Suppressor macrophage treated with lipopolysaccharide for 1 hour (primary cell): ENCODE data around the gene DNAH10.
A peak's percentile ranks its signal among the peaks of the same experiment; 100 is the strongest.
"Not testable (repeated sequence)": the region's sequence is repeated elsewhere in the genome, so short reads cannot be mapped to it uniquely, and the experiment has no call there.

Experiments used
- DNase-seq, 3 donors: peaks; one replicate each; pipeline ENCODE4 v3.0.0-alpha.2; 2020 to 2022

DNAH10 gene

DNA sequence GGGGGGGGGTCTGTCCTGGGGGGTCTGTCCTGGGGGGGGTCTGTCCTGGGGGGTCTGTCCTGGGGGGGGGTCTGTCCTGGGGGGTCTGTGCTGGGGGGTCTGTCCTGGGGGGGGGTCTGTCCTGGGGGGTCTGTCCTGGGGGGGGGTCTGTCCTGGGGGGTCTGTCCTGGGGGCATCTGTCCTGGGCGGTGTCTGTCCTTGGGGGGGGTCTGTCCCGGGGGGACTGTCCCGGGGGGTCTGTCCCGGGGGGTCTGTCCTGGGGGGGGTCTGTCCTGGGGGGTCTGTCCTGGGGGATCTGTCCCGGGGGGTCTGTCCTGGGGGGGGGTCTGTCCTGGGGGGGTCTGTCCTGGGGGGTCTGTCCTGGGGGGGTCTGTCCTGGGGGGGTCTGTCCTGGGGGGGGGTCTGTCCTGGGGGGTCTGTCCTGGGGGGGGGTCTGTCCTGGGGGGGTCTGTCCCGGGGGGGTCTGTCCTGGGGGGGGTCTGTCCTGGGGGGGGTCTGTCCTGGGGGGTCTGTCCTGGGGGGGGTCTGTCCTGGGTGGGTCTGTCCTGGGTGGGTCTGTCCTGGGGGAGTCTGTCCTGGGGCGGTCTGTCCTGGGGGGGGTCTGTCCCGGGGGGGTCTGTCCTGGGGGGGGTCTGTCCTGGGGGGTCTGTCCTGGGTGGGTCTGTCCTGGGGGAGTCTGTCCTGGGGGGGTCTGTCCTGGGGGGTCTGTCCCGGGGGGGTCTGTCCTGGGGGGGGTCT is 149.7 kb downstream of the DNAH10 start:
- DNase-seq = not testable (repeated sequence)

DNA sequence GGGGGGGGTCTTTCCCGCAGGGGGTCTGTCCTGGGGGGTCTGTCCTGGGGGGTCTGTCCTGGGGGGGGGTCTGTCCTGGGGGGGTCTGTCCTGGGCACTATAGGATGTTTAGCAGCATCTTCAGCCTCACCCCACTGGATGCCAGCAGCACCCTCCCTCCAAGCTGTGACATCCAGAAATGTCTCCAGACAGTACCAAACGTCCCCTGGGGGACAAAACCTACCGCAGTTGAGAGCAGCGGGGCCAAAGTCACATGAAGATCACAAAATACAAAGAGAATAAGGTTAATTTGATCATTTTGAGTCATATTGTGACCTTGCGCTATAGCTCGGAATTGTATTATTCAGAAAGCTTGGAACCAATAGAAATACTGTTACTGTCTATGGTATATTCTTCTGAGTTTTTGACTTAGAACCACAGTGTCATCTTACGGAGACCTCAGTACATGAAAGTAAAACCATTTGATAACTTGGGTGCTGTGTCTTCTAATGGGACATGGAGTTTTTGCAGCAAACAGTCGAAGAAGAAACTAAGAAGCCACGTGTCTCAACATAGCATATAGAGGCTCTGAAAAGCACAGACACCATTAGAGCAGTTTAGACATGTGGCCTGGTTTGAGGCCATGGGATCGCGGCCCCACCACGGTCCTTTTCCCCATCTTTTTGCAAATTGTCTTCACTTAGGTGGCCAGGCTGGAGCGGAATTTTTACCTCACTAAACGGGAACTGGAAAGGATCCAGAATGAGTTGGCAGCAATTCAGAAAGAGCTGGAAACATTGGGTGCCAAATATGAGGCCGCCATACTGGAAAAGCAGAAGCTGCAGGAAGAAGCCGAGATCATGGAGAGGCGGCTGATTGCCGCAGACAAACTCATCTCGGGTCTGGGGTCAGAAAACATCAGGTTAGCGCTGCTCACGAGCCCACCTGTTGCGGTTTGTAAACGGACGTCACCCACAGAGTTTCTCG is 150.6 kb downstream of the DNAH10 start:
- no peak for DNase-seq

DNA sequence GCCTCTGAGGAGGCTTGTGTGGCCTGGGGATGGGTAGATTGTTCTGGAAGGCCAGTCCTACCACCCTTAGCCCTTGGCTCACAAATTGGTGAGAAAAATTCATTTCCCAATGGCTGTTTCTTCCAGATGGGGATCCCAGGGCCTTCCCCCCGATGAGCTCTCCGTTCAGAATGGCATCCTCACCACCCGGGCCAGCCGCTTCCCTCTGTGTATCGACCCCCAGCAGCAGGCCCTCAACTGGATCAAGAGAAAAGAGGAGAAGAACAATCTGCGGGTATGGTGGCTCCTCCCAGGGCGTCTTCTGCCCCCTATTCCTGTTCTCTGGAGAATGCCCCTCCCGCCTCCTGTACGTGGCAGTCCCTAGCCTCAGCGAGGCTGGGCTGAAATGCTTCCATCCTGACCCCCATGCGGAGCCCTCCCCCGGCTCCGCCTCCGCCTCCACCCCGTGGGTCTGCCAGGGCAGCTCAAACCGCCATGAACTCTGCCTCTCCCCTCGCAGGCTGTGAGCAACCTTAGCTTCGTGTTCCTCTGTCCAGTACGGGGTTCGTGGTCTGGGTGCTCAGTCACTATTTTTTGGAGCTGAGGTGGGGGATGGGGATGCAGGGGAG is 152.7 kb downstream of the DNAH10 start:
- no peak for DNase-seq

DNA sequence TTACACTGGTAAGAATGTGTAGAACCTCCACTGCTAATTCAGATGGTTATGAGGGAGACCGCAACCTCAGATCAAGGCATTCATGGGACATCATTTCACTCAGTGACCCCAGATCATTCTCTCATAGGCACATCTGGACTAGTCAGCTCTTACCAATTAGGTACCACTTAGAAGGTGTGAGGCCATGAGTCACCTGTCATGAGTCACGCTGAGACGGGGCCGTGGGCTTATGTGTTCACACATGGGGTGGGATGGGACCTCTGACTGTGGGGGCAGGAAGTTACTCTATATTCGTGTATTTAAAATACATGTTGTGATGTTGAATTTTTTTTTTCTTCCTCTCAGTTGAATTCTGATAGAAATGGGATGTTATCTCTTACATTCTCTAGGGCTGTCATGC is 154.6 kb downstream of the DNAH10 start:
- DNase-seq = no peak

DNA sequence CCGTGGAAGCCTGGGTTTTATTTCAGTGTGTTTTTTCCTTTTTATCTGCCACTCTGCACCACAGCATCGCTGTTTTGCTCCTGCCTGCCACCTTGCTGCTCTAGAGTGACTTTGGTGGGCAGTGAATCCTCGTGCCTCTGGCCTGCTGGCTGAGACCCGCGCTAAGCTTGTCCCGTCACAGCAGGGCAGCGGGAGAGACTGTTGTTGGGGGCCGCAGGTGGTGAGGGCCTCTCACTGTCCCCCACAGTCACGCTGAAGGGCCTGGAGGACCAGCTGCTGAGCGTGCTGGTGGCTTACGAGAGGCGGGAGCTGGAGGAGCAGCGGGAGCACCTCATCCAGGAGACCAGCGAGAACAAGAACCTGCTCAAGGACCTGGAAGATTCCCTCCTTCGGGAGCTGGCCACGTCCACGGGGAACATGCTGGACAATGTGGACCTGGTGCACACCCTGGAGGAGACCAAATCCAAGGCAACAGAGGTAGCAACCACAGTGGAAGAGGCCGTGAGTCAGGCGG is 155.3 kb downstream of the DNAH10 start:
- DNase-seq = no peak

DNA sequence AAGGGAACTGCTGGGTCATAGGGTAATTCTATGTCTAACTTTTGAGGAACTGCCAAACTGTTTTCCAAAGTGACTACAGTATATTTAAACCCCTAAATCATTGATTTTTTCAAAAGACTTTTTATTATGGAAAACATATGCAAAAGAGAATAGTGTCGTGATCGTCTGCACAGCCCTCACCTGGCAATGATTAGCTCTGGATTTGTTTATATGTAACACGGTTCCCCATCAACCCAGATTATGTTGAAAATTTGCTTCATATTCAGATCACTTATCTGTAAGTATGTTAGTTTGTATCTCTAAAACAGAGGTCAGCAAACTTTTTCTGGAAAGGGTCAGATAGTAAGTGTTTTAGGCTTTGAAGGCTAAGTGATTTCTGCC is 157.9 kb downstream of the DNAH10 start:
- no peak for DNase-seq

DNA sequence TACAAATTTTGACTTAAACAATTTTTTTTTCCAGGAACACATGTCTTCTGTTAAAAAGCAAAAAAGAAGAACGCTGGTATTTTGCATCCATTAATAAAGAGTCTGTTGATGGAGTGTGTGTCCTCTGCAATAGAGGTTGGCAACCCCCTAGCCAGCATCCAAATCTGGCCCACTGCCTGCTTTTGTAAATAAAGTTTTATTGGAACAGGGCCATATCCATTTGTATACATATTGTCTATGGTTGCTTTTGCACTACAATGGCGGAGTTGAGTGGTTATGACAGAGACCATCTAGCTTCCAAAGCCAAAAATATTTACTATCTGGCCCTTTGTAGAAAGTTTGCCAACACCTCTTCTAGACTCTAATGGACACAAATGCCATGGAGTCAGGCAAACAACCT is 160.9 kb downstream of the DNAH10 start:
- no peak for DNase-seq

DNA sequence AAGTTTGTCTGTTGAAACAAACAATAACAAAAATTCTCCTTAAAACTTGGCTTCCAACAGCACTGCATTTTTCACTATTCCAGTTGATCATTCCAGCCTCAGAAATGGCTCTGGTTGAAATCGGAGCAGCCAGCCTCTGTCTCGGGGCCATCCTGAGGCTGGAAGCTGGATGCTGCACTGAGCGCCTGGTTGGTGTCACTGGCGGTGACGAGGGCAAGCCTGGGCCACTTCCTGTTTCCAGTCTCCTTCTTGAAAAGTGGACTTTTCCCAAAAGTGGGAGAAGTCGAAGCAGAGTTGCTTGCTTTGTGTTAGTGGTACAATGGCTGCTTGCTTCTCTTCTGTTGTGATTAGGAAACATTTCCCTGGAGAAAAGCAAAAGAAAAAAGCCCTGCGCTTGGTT is 161.8 kb downstream of the DNAH10 start:
- DNase-seq = peak; percentile 41 to 49 (median 48)

DNA sequence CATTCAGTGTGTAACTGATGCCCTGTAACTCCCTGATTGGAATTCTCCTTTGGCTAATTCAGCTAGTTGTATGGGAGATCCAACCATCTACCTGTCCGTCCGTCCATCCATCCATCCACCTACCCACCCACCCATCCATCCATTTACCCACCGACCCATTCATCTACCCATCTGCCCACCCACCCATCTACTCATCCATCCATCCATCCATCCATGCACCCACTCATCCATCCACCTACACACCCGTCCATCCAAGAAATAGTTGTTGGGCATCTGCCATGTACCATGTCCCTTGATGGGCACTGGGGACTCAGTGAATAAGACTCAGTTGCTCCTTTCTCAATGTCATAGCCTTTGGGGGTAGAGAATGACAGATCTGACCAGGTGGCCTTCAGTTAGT is 162.4 kb downstream of the DNAH10 start:
- no peak for DNase-seq

DNA sequence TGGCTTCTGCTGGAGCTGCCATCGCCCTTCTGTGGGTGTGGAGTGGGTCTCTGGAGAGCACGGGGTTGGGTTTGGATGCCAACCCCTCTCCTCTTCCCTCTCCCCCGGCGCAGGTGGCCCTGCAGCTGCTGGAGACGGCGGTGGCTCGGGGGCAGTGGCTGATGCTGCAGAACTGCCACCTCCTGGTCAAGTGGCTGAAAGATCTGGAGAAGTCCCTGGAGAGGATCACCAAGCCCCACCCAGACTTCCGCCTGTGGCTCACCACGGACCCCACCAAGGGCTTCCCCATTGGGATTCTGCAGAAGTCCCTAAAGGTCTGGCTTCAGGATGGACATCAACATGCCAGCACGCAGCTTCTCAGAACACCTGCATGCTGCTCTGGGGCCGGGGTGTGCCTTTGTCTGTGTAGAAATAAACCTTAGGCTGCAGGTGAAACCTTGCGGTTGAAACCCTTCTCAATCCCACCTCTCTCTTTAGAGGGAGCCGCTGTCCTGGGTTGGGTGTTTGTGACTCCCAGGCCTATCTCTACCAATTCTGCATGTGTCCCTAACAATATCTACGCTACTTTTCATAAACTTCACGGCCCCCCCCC is 166.3 kb downstream of the DNAH10 start:
- DNase-seq = peak; percentile 21 to 40 (median 29)

DNA sequence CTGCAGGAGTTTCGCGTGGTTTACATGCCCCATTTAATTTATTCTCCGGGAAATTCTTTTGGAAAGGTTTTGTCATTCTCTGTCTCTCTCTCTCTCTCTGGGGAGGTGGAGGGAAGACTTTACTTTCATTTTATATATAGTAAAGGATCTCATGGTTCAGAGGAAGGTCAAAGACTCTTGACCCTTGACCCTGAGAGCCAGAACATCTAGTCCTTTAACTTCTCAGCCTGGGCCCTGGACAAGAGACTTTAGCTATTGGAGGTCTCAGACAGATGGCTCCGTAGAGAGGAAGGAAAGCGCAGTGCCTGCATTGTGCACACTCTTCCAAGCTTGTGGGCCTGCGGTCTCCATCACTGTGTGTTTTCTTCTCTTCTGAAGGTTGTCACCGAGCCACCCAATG is 166.8 kb downstream of the DNAH10 start:
- DNase-seq = no peak

DNA sequence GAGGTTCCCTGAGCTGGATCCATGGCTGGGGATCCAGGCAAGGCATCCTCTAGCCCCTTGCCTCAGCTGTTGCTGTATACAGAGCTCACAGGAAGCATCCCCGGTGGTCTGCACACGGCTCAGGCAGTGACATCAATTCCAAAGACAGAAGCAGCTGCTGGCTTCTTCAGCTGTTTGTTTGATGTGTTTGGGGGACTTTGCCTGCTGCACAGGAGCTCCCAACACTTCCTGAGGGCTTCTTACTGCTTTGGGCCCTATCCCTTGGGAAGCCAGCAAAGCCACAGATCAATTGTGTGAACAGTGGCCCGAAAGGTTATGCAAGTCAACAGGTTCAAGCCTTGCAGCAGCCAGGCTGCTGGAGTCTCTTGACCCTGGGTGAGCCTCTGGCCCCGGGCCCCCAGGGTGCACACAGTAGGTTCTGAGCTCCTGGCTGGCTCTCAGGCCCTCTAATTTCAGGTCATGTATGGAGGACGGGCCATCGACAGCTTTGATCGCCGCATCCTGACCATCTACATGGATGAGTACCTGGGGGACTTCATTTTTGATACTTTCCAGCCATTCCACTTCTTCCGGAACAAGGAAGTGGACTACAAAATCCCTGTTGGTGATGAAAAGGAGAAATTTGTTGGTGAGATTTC is 168.0 kb downstream of the DNAH10 start:
- DNase-seq = no peak

DNA sequence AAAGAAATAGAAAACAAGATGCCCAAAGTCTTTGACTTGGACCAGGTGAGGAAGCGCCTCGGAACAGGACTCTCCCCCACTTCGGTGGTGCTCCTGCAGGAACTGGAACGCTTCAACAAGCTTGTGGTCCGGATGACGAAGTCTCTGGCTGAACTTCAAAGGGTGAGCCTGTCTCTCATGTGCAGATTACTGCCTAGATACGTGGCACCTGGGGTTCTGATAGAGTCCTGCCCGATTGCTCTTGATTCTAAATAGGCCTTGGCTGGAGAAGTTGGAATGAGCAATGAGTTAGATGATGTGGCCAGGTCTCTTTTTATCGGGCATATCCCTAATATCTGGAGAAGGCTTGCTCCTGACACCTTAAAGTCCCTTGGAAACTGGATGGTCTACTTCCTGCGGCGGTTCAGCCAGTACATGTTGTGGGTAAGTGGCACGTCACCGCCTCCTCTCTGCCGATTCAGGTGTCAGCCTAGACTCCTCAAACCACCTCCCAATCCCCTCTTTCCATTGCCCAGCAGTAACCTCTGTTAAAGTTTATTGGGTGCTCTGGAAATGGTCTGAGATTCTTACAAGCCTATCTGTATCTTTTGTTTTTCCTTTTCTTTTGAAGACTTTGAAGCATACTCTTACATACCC is 169.7 kb downstream of the DNAH10 start:
- no peak for DNase-seq

DNA sequence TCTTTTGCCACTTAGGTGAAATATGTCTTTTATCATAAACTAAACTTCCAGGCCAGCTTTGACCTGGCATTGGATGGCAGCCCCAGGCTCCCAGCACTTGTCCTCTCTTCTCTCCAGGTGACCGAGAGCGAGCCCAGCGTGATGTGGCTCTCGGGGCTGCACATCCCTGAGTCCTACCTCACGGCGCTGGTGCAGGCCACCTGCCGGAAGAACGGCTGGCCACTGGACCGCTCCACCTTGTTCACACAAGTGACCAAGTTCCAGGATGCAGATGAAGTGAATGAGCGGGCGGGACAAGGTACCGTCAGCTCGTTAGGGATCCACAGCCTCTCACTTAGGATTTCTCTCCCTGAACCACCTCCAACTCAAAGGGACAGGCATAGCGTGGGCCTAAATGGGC is 171.1 kb downstream of the DNAH10 start:
- no peak for DNase-seq

DNA sequence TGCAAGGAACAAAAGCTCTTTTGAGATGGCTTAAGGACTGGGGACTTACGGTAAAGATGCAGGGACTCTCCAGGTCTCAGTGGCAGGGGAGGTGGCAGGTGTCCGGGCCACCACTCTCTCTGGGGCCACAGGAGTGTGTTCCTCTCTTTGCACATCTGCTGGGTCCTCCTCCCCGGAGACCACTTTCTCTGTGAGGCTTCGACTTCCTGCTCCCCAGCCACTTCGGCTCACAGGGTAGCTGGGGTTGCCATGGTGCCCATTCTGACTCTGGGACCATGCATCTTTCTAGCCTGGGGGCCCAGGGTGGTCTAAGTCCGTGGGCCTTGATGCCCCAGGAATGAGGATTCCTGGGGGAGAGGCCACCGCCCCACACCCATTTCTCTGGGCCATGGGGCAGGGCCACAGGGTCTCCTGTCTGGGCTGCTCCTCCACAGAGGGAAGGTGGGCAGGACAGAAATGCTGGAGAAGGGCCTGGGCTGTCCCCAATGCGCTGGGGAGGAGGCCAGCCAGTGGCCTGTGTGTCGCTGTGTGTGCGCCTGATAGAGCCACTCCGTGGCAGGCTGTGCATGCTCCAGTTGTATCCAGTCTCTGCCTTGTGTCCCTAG is 172.0 kb downstream of the DNAH10 start:
- no peak for DNase-seq

DNA sequence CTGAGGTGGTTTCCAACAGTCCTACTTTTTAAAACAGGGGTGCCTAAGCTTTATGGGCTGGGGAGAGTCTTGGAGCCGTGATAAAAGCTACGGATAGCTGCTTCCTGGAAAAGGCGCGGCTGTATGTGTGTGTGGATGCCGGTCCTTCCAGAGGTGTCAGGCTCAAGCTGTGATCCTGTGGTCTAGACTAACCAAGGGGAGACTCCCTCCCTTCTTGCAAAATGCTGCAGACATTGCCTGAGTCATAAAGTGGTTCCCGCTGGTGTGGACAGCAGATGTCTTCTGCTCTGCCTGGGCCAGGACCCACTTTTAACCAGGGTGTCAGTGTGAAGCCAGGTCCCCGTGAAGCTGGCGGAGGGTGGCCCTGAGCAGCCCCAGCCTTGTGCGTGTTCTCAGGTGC is 172.7 kb downstream of the DNAH10 start:
- peak; percentile 34 to 59 (median 35) for DNase-seq

DNA sequence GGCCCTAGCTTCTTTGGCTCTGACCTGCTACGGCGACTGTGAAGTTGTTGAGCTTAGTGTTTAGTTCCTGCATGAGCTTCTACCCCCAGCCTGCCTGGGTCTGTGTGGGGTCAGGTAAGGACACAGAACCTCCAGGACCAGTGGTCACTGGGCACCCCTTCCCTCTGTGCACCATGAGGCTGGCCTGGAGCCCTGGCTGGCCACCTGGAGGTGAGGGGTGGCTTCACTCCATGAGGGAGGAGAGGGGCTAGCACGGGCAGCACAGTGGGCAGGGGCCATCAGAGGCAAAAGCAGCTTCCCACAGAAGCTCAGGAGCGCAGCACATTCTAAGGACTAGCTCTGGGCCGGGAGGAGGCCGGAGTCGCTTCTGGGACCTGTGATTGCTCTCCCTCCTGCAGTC is 173.9 kb downstream of the DNAH10 start:
- DNase-seq = no peak

DNA sequence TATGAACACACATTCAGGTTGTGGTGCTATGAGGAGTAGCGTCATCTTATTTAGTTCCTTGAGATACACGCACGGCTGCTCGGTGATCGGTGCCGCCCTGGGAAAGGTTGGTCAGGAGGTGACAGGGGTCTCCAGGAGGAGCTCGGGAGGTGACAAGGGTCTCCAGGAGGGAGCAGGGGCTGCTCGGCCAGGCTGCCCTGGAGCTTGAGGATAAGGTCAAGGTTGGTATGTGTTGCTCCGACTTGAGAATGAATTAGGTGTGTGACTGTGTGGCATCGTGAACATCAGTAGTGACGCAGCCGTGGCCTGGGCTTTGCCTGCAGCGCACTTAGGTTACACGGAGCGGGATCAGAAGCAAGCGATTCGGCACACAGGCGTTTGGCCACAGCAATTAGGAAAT is 174.4 kb downstream of the DNAH10 start:
- no peak for DNase-seq

DNA sequence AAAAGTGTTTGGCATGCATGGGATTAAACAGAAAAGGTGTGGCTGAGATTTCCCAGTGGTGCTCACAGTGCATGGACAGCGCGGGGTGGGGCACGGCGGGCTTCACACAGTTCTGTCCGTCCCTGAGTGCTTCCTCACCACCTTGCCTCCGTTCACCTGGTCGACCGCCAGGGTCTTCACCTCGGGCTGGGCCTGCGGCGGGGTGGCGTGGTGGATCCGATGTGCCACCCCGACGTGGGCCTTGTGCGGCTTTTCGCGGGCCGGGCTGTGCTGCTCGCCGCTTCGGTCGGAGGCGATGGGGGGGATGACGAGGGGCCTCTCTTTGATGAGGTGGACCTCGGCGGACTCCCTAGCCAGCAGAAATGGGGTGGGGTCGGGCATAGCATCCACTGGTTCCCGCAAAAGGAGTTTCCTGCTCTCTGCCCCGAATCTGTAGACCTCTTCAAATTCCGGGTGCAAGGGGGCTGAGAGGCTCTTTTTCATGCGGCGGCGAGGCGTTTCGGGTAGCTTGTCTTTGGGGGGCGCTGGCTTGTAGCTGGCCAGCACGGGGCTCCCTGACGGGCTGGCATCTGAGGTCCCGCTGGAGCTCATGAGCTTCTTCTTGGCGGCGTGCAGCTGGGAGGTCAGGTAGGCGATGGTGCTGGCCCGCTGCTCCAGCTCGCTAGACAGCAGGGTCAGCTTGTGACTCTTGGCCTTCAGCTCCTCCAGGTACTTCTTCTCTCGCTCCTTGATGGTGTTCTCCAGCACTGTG is 175.0 kb downstream of the DNAH10 start:
- DNase-seq = no peak

DNA sequence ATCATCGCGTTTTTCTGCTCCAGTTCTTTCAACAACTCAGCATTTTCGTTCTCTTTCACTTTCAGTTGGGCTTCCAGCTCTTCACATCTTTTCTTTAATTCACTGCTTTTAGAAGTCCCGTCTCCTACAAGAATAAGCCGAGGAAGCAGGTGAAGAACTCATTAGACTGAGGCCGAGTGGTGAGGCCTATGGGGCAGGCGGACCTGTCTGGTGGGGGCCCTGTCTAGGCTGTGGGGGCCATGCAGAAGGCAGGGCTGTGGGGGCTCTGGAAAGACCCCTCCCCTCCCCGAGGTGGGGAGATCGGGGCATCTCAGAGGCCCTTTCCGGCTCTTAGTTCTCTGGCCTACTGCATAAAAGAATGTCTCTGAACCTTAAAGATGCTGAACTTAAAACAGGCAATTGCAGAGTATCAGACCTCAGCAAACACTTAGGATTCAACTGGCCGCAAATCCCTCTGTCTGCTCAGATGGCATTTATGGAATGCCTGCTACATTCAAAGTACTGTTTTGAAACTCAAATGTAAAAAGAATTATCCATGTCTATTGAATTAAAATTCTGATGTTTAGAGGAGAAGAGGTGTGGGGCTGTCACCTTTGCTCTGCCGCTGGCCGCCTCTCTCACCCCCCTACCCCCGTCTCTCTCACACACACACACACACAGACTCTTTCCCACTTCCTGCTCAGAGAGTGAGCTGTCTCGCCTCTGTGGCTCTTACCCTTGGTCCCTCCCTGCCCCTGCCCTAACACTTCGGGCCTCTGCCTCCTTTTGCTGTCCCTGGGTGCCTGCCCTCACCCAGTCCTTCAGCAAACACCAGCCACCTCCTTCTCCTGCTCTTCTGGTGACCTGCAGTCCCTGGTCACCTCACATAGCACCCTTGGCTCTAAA is 175.8 kb downstream of the DNAH10 start:
- peak in 2 of 3 donors; percentile 22 to 34 for DNase-seq
